Fibroblast of villous mesenchyme (primary cell): ENCODE results near the gene OR56A3. TPM values are rescaled to one million over a fixed set of nuclear protein-coding genes. Genes with fewer than 3 reads are reported as not detected.

Source experiments
- DNase-seq: peaks from one replicate; pipeline ENCODE4 v3.0.0-alpha.2; 2010; ENCODE audit warnings: low read depth
- H3K4me3 ChIP-seq: 2 replicates; pipeline ENCODE4 v1.5.1; 2011; ENCODE audit warnings: low read depth, mild to moderate bottlenecking, low read length
- total RNA-seq: library from RNA; depleted of rRNA; stranded (reverse); fragments of >200 nt; gene quantifications from 2 replicates; pipeline ENCODE4 v1.2.3, GENCODE V29; 2012
- TF ChIP-seq, protein P1 (sequence below): IDR thresholded peaks from 2 replicates; pipeline ENCODE4 v1.5.1; 2012; ENCODE audit warnings: low read depth, mild to moderate bottlenecking, low read length; ENCODE audit not compliant: insufficient read depth

Gene OR56A3
- total RNA-seq, 1 donor, result not detected

DNA sequence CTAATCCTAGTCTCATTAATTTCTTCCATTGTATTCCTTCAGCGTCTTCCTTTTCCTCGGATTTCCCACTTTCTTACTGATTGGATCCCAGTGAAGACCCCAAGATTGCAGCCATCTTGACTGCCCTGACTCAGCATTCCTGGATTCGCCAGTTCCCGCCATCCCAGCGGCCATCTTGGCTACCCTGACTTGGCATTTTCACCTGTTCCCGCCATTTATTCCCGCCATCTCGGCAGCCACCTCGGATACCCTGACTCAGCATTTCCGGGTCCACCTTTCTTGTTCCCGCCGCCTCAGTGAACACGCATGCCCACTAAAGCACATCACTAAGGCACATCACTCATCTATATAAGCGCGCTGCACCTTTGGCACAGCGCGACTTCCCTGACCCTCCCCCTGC is 13.8 kb upstream of the OR56A3 start:
- TF ChIP-seq, protein P1, sequence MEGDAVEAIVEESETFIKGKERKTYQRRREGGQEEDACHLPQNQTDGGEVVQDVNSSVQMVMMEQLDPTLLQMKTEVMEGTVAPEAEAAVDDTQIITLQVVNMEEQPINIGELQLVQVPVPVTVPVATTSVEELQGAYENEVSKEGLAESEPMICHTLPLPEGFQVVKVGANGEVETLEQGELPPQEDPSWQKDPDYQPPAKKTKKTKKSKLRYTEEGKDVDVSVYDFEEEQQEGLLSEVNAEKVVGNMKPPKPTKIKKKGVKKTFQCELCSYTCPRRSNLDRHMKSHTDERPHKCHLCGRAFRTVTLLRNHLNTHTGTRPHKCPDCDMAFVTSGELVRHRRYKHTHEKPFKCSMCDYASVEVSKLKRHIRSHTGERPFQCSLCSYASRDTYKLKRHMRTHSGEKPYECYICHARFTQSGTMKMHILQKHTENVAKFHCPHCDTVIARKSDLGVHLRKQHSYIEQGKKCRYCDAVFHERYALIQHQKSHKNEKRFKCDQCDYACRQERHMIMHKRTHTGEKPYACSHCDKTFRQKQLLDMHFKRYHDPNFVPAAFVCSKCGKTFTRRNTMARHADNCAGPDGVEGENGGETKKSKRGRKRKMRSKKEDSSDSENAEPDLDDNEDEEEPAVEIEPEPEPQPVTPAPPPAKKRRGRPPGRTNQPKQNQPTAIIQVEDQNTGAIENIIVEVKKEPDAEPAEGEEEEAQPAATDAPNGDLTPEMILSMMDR, result no peak
- H3K4me3 ChIP-seq, result no peak overlapping the region
- DNase-seq, result no peak

DNA sequence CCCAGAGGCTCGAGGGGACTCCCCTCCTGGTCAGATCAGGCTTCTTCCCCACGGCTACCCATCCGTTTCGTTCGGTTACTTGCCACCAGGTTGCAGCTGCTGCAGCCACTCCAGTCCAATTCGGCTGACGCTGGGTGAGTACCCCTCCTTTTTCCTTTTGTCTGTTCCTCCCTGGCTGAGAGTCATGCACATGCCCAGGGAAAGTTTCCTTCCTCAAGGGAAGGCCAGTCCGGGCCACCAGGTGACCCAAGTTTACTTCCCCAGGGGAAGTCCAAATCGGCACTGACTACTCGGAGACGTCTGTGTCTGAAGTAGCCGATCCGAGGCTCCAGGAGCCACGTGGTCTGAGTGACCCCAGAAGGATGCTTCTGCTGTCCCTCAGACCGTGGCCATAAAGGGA is 13.2 kb upstream of the OR56A3 start:
- H3K4me3 ChIP-seq, result no peak overlapping the region
- DNase-seq, result no peak
- TF ChIP-seq, protein P1, result no peak

DNA sequence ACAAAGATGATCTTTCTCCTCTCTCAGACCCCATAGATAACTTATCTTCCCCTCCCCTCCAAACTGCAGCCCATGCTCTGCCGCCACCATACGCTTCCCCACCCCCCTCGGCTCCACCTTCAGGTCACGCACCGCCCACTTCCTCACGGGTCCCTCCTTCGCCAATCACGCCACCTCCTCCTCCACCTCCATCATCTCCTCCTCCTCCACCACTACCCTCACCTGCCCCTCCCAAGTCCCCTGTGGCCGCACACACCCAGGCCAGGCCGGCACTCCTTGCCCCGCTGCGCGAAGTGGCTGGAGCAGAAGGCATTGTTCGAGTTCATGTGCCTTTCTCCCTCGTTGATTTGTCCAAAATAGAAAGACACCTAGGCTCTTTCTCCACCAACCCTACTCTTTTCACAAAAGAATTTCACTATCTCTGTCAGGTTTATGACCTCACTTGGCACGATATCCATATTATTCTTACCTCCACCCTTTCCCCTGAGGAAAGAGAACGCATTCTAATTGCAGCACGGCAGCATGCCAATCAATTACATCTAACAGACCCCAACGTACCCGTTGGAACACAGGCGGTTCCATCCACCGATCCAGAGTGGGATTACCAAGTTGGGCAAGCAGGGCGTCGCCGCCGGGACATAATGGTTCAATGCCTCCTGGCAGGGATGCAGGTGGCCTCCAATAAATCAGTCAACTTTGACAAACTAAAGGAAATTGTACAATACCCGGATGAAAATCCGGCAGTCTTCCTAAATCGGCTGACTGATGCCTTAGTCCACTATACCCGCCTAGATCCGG is 12.3 kb upstream of the OR56A3 start:
- no peak overlapping the region for H3K4me3 ChIP-seq
- DNase-seq, result no peak
- TF ChIP-seq, protein P1, result no peak

DNA sequence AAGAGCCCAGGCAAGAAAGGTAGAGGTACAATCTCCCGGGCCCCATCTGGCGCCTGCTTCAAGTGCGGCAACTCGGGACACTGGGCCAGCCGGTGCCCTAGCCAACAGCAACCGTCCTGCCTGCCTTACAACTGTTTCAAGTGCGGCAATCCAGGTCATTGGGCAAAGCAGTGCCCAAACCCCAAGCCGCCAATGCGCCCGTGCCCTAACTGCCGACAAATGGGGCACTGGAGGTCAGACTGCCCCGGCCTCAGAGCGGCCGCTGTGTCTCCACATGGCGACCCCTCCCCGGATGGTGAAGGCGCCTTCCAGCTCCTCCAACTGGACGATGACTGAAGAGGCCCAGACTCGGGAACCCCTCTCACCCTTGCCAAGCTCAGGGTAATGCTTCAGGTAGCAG is 11.4 kb upstream of the OR56A3 start:
- H3K4me3 ChIP-seq, result no peak overlapping the region
- TF ChIP-seq, protein P1, result no peak
- no peak for DNase-seq

DNA sequence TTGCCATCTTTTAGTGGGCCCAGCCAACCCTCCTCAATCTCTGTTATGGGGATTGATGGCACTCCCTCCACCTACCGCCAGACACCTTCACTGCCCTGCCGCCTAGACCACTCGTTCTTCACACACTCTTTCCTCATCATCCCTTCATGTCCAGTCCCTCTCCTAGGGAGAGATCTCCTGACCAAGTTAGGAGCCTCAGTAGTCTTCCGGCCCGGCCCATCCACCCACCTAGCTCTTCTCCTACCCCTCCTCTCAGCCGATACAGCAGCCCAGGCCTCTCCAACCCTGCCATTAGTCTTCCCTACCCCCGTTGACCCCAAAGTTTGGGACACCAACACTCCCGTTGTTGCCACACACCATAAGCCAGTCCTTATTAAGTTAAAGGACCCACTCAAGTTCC is 11.0 kb upstream of the OR56A3 start:
- no peak overlapping the region for H3K4me3 ChIP-seq
- TF ChIP-seq, protein P1, result no peak
- DNase-seq, result no peak

DNA sequence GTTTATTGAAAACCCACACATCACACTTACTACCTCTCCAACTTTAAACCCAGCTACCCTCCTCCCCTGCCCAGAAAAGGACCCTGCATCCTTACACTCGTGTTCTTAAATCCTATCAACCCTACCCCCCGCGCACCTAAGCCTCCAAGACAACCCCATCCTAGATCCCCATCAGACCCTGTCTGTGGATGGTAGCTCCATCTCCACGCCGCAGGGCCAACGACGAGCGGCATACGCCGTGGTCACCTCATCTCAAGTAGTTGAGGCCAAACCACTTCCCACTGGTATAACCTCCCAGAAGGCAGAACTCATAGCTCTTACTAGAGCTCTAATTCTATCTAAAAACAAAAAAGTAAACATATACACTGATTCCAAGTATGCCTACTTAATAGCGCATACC is 9.4 kb upstream of the OR56A3 start:
- H3K4me3 ChIP-seq, result no peak overlapping the region

More for the DNA sequence above, 9.4 kb upstream of the OR56A3 start:
- no peak for DNase-seq
- TF ChIP-seq, protein P1, result no peak
